Measurements from ENCODE around the gene DCK. TPM values are rescaled to one million over a fixed set of nuclear protein-coding genes. Genes with fewer than 3 reads are reported as not detected.

DCK gene
- total RNA-seq, 1 experiment from 2014 or later = 21.0 TPM

- H2AFZ ChIP-seq (ENCODE audit: low read length) = no peak overlapping the region
- H3K4me1 ChIP-seq (ENCODE audit: insufficient read depth, low read length) = no peaks in the 10 kb centered on the region
- H3K4me2 ChIP-seq (ENCODE audit: low read length) = no peak overlapping the region
- no TSS peak for BruUV-seq (replicated peaks)
- TF ChIP-seq EZH2 (IDR thresholded peaks at IDR 0.05; ENCODE audit: low read length, unreplicated experiment) (no peak), CTCF (conservative IDR thresholded peaks at IDR 0.05; ENCODE audit: low read depth, low read length) (no peak)
- POLR2A ChIA-PET (ENCODE audit: unreplicated experiment) = no interaction called here
- H3K9me3 ChIP-seq (ENCODE audit: low read length) = no peaks in the 10 kb centered on the region
- H3K4me3 ChIP-seq (ENCODE audit: low read length) = no peak overlapping the region
- H3K9ac ChIP-seq (ENCODE audit: low read length) = no peak overlapping the region
- no peak for ATAC-seq
- no peaks in the 10 kb centered on the region for H3K9me2 ChIP-seq (replicated peaks; ENCODE audit: low read length)
- intact Hi-C loops (cut with micrococcal nuclease) = no loop called here
- H3K27ac ChIP-seq (ENCODE audit: low read length) = no peak overlapping the region
- no peak for DNase-seq
- H3K36me3 ChIP-seq (ENCODE audit: low read depth, low read length) = no peaks in the 10 kb centered on the region
- no peaks in the 10 kb centered on the region for H3F3A ChIP-seq (ENCODE audit: low read length, unreplicated experiment)
- no peaks in the 10 kb centered on the region for H3K27me3 ChIP-seq (ENCODE audit: low read length)
- no peaks in the 10 kb centered on the region for H4K20me1 ChIP-seq (ENCODE audit: low read length)
- H3K79me2 ChIP-seq (ENCODE audit: low read length) = peaks cover 9% of the 10 kb centered on the region
- CTCF ChIA-PET = no interaction called here
Measured at GRCh38 chr4:70954032-70954431, 39.4 kb upstream of the DCK start.

GRCh38 chr4:70956549-70957210 lies 36.8 kb upstream of the DCK start:
- Histone ChIP-seq H4K20me1 (ENCODE audit: low read length) (no peaks in the 10 kb centered on the region), H3K79me2 (ENCODE audit: low read length) (peaks cover 1% of the 10 kb centered on the region), H3K9me3 (ENCODE audit: low read length) (no peaks in the 10 kb centered on the region), H3K9me2 (replicated peaks; ENCODE audit: low read length) (no peaks in the 10 kb centered on the region), H3K27ac (ENCODE audit: low read length) (no peak overlapping the region), H3K9ac (ENCODE audit: low read length) (no peak overlapping the region), H3F3A (ENCODE audit: low read length, unreplicated experiment) (no peaks in the 10 kb centered on the region), H3K4me2 (ENCODE audit: low read length) (no peak overlapping the region), H3K36me3 (ENCODE audit: low read depth, low read length) (peaks cover 9% of the 10 kb centered on the region), H2AFZ (ENCODE audit: low read length) (no peak overlapping the region), H3K4me1 (ENCODE audit: insufficient read depth, low read length) (no peaks in the 10 kb centered on the region), H3K4me3 (ENCODE audit: low read length) (no peak overlapping the region), H3K27me3 (ENCODE audit: low read length) (no peaks in the 10 kb centered on the region)
- ChIA-PET POLR2A (ENCODE audit: unreplicated experiment) (no interaction called here), CTCF (no interaction called here)
- no peak for ATAC-seq
- no peak for TF ChIP-seq CTCF (conservative IDR thresholded peaks at IDR 0.05; ENCODE audit: low read depth, low read length)
- no peak for DNase-seq
- BruUV-seq (replicated peaks) = no TSS peak
- intact Hi-C loops (cut with micrococcal nuclease) = no loop called here

GRCh38 chr4:70958681-70959080 lies 34.8 kb upstream of the DCK start:
- Histone ChIP-seq H3K4me2 (ENCODE audit: low read length) (no peak overlapping the region), H3K9me2 (replicated peaks; ENCODE audit: low read length) (no peaks in the 10 kb centered on the region), H3K9ac (ENCODE audit: low read length) (no peak overlapping the region), H4K20me1 (ENCODE audit: low read length) (no peaks in the 10 kb centered on the region), H3K27me3 (ENCODE audit: low read length) (no peaks in the 10 kb centered on the region), H3K9me3 (ENCODE audit: low read length) (no peaks in the 10 kb centered on the region), H3K36me3 (ENCODE audit: low read depth, low read length) (peaks cover 9% of the 10 kb centered on the region), H3F3A (ENCODE audit: low read length, unreplicated experiment) (no peaks in the 10 kb centered on the region), H3K27ac (ENCODE audit: low read length) (no peak overlapping the region), H3K79me2 (ENCODE audit: low read length) (no peaks in the 10 kb centered on the region; the same call in 1 of the 2 replicates), H2AFZ (ENCODE audit: low read length) (no peak overlapping the region), H3K4me1 (ENCODE audit: insufficient read depth, low read length) (no peaks in the 10 kb centered on the region), H3K4me3 (ENCODE audit: low read length) (no peak overlapping the region)
- ATAC-seq (no peak), DNase-seq (peak; percentile 8)
- ChIA-PET POLR2A (ENCODE audit: unreplicated experiment) (no interaction called here), CTCF (no interaction called here)
- intact Hi-C loops (cut with micrococcal nuclease) = no loop called here
- TF ChIP-seq EZH2 (IDR thresholded peaks at IDR 0.05; ENCODE audit: low read length, unreplicated experiment) = no peak
- no peak for TF ChIP-seq EZH2phosphoT487 (IDR thresholded peaks at IDR 0.05; ENCODE audit: borderline replicate concordance, low read length)
- TF ChIP-seq CTCF (conservative IDR thresholded peaks at IDR 0.05; ENCODE audit: low read depth, low read length) = no peak
- BruUV-seq (replicated peaks) = no TSS peak
